HG02610 (cell line): ENCODE data around the gene OSBPL5.

ENCODE experiments used
- ATAC-seq: cut with Tn5 transposase; IDR thresholded peaks from one replicate; pipeline ENCODE4 v1.9.1; 2021; ENCODE audit warnings: mild to moderate bottlenecking, moderate library complexity; ENCODE audit not compliant: unreplicated experiment

Gene OSBPL5

GRCh38 chr11:3164552-3165151, 458 bp downstream of the OSBPL5 start:
- ATAC-seq, result no peak

- ATAC-seq, result no peak
These were observed 965 bp downstream of the OSBPL5 start for GRCh38 chr11:3164138-3164551.

- no peak for ATAC-seq
These were observed 1.7 kb downstream of the OSBPL5 start for GRCh38 chr11:3163241-3163981.

- ATAC-seq, result no peak
These were observed 2.5 kb downstream of the OSBPL5 start for GRCh38 chr11:3162410-3163240.

GRCh38 chr11:3161720-3162409, 3.2 kb downstream of the OSBPL5 start:
- ATAC-seq, result no peak

- ATAC-seq, result no peak
These were observed 3.8 kb downstream of the OSBPL5 start for GRCh38 chr11:3161309-3161708.

GRCh38 chr11:3160252-3161031, 4.7 kb downstream of the OSBPL5 start:
- no peak for ATAC-seq

- no peak for ATAC-seq
These were observed 5.6 kb downstream of the OSBPL5 start for GRCh38 chr11:3159296-3160190.

GRCh38 chr11:3158821-3159220, 6.3 kb downstream of the OSBPL5 start:
- ATAC-seq, result no peak

- no peak for ATAC-seq
These were observed 6.9 kb downstream of the OSBPL5 start for GRCh38 chr11:3158131-3158591.

- no peak for ATAC-seq
These were observed 7.6 kb downstream of the OSBPL5 start for GRCh38 chr11:3157381-3158130.

GRCh38 chr11:3156661-3157311, 8.3 kb downstream of the OSBPL5 start:
- ATAC-seq, result no peak

- ATAC-seq, result no peak
These were observed 8.8 kb downstream of the OSBPL5 start for GRCh38 chr11:3156282-3156660.

GRCh38 chr11:3155691-3156258, 9.3 kb downstream of the OSBPL5 start:
- no peak for ATAC-seq

GRCh38 chr11:3155216-3155615, 9.9 kb downstream of the OSBPL5 start:
- ATAC-seq, result no peak

GRCh38 chr11:3154001-3154599, 11.0 kb downstream of the OSBPL5 start:
- no peak for ATAC-seq

GRCh38 chr11:3153291-3153861, 11.7 kb downstream of the OSBPL5 start:
- ATAC-seq, result no peak
